AG09309 (cell line): ENCODE data around the gene C5.
"Not testable (repeated sequence)": the region's sequence is repeated elsewhere in the genome, so short reads cannot be mapped to it uniquely, and the experiment has no call there.

Source experiments
- DNase-seq: peaks from one replicate; pipeline ENCODE4 v3.0.0-alpha.2; 2010; ENCODE audit warnings: low read depth
- H3K4me3 ChIP-seq: 2 replicates; pipeline ENCODE4 v1.5.1; 2011; ENCODE audit warnings: mild to moderate bottlenecking, low read depth, low read length, moderate library complexity; ENCODE audit not compliant: control insufficient read depth
- CTCF ChIP-seq: IDR thresholded peaks from 2 replicates; pipeline ENCODE4 v1.5.1; 2011; ENCODE audit warnings: mild to moderate bottlenecking, low read depth, low read length, inconsistent platforms; ENCODE audit not compliant: insufficient read depth, control insufficient read depth; ENCODE audit errors: missing control alignments

The C5 gene

GRCh38 chr9:120977321-120977720 is 72.8 kb downstream of the C5 start:
- TF ChIP-seq CTCF: no peak
- no peak for DNase-seq
- H3K4me3 ChIP-seq: no peak overlapping the region

GRCh38 chr9:120974921-120975320 is 75.2 kb downstream of the C5 start:
- TF ChIP-seq CTCF: no peak
- no peak for DNase-seq
- no peak overlapping the region for H3K4me3 ChIP-seq

GRCh38 chr9:120974181-120974580 is 75.9 kb downstream of the C5 start:
- TF ChIP-seq CTCF: no peak
- no peak for DNase-seq
- H3K4me3 ChIP-seq: no peak overlapping the region

- no peak for TF ChIP-seq CTCF
- no peak overlapping the region for H3K4me3 ChIP-seq
Measured at GRCh38 chr9:120971938-120972337, 78.1 kb downstream of the C5 start.

GRCh38 chr9:120971471-120971870 is 78.6 kb downstream of the C5 start:
- not testable (repeated sequence) for DNase-seq, H3K4me3 ChIP-seq

More at GRCh38 chr9:120971938-120972337, 78.1 kb downstream of the C5 start:
- no peak for DNase-seq

GRCh38 chr9:120970244-120970643 is 79.8 kb downstream of the C5 start:
- TF ChIP-seq CTCF: no peak
- DNase-seq: no peak

GRCh38 chr9:120966013-120966369 is 84.1 kb downstream of the C5 start:
- no peak for TF ChIP-seq CTCF
- H3K4me3 ChIP-seq: no peak overlapping the region
- DNase-seq: no peak

More at GRCh38 chr9:120970244-120970643, 79.8 kb downstream of the C5 start:
- no peak overlapping the region for H3K4me3 ChIP-seq
